Measurements from ENCODE around the gene ADCY2.

The ADCY2 gene

DNA sequence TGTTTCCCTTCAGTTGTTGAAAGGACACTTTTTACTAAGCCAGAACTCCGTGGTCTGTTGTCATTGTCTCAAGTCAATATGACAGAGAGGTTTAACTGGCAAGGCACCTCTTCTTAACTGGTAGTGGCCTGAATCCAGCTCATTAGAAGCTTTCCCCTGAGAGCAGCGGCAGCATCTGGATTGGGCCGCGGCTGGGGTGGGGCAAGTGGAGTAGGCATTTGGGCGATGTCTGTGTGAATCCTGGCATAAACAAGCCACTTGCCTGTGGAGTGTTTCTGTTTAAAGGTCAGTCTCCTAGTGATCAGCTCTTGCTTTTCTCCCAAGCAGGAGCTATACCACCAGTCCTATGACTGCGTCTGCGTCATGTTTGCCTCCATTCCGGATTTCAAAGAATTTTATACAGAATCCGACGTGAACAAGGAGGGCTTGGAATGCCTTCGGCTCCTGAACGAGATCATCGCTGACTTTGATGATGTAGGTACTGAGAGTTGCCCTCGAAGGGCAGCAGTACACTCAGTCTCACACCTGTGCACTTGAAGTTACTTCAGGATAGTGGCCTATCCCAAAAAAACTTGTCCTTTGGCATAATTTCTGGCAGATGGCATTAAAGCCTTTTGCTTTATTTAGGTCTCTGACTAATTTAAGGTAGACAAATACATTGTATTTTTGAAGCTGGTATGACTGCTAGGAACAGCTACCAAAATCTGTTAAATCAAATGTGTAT lies 406.1 kb downstream of the ADCY2 start:
- no peak for DNase-seq

GRCh38 chr5:7802855-7803254 lies 406.9 kb downstream of the ADCY2 start:
- no peak for DNase-seq

- no peak for DNase-seq
These were observed 408.0 kb downstream of the ADCY2 start for GRCh38 chr5:7803937-7804336.

DNA sequence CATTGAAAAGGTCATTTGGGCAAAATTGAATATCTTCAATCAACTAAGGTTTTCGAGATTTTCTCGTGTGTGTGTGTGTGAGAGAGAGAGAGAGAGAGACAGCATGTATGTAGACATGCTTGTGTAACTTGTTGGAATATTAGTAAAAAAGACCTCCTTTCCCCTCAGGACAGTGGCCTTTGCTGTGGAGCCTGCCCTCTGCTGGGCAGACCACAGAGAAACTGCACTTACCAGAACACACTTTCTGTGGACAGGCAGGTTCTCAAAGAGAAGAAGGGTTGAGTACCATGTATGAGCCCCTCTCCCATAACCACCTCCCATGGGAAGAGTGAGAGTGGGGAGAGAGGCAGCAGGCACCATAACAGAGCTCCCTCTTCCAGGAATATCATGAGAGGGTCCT lies 409.4 kb downstream of the ADCY2 start:
- DNase-seq: no peak

DNA sequence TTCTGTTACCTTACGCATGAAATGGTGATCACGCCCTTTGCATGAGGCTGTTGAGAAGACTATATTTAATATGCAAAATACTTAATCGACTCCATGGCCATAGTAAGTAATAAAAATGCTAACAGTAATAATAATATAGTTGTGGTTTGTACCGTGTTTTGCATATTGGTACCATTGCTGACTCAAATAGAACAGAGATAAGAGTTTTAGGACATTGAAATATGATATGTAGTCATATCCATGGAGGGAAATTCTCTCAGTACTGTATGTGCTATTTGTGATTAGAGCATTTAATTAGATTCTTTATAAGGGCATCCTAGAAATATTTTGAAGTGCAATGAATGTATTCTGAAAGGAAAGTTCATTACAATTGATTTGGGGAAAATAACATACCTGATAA lies 413.1 kb downstream of the ADCY2 start:
- DNase-seq: no peak

GRCh38 chr5:7811715-7812114 lies 415.8 kb downstream of the ADCY2 start:
- no peak for DNase-seq

DNA sequence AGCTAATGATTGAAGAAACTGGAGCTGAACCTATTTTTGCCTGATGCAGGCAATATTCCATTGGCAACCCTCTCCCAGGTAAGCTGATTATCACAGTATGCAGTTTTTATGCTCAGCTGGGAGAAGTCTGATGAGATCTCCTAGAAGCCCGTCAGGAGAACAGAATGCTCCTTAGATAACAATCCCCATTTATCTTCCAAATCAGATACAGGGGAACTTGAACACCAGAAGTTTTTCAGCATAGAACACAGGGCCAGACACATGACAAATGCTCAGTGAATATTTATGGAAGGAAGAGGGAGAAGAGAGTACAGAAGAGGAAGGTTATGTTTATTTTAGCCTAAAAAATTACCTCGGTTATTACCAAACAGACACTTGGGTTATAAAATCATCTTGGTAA lies 417.1 kb downstream of the ADCY2 start:
- no peak for DNase-seq

- DNase-seq: no peak
These were observed 417.6 kb downstream of the ADCY2 start for GRCh38 chr5:7813576-7813975.

DNA sequence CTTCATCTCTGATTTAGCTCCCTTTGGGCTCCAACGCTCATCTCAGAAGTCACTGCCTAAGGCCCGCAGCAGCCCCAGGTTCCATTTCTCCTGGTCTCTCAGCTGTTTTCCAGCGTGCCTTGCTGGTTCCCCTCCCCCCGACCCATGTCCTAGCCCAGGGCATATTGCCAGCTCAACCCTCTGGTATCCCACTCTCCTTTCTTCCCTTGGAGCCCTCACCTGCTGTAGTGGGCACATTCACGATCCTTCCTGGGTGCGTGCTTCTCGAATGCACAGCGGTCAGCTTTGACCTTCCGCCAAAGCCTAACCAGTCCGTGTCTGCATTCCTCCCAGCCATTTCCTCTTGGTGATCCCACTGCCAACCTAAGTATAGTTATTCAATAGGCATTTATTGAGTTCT lies 418.9 kb downstream of the ADCY2 start:
- DNase-seq: no peak

DNA sequence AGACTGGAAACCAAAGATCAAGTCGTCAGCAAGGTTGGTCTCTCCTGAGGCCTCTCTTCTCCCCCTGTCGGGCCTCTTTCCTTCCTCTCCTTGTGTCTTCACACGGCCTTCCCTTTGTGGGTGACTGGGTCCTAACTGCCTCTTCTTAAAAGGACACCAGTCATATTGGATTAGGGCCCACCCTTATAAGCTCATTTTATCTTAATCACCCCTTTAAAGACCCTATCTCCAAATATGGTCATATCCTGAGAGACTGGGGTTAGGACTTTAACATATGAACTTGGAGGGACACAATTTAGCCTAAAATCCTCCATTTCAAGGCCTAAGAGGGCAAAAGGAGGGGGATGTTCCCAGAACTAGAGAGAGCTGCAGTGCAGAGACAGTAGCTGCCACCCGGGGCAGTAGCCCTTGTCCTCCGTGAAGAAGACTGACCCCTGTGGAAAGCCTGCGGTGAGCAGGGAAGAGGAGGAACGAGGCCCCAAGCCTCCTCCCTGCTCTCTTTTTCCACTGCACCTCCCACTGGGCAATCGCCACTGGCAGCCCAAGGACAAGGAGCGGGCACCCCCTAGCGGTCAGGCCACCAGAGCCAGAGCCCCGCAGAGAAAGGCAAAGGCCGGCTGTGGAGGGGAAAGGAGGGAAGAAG lies 420.1 kb downstream of the ADCY2 start:
- DNase-seq: peak; percentile 57 to 75

DNA sequence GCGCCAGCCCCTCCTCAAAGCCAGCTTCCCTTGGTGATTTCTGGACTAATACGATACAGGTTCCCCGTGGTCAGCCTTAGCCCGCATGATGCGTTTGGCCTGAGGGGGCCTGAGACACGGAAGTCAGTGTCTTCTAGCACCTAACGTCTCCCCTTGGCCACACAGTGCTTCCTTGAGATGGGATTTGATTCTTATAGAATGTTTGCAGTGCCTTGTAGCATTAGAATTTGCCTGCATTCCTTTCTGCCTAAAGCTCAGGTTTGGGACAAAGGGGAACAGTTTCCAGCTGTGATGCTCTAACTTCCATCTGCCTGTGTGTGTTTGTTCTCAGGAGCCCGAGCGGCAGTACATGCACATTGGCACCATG lies 420.6 kb downstream of the ADCY2 start:
- DNase-seq: no peak

GRCh38 chr5:7822449-7822848 lies 426.5 kb downstream of the ADCY2 start:
- no peak for DNase-seq

GRCh38 chr5:7823594-7823993 lies 427.7 kb downstream of the ADCY2 start:
- DNase-seq: no peak

DNA sequence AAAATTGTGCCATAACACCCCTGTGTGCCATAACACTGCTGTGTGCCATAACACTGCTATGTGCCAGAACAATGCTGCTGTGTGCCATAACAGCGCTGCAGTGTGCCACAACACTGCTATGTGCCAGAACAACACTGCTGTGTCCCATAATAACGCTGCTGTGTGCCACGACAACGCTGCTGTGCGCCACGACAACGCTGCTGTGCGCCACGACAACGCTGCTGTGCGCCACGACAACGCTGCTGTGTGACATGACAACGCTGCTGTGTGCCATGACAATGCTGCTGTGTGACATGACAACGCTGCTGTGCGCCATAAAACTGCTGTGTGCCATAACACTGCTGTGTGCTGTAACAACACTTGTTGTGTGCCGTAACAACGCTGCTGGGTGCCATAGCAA lies 429.1 kb downstream of the ADCY2 start:
- no peak for DNase-seq

DNA sequence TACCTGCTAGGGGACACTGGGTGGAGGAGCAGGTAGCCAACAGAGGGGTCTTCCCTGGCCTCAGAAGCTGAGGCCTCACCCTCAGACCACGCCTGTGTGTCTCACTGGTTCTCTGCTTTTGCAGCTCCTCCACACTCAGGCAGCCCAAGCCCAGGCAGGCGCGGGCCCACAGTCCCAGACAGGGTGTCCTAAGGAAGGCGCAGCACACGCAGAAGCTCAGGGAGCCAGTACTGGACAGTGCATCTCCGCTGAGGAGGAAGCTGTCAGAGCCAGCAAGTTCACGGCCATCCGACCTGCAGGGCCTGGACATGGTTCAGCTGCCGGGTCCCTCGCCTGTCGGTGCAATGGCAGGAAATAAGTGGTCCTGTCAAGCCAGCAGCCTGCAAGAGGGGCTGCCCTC lies 429.7 kb downstream of the ADCY2 start:
- DNase-seq: no peak

DNA sequence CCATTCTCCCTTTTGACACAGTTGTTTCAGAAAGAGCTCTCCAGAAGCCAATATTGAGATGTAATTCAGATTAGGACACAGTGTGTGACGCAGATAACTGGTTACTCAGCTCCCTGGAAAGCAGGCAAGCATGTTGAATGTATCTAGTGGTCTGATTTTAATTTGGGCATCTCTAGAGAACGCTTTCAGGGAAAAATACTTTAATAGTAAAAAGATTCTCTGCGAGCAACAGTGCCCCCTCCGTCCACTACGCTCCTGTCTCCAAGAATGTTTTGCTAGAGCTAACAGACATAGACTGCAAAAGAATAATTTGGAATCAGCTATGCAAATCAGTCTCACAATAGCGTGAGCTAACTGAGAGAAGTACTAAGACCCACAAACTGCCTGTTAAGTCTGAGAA lies 431.7 kb downstream of the ADCY2 start:
- DNase-seq: no peak

- DNase-seq: no peak
These were observed 432.3 kb downstream of the ADCY2 start for GRCh38 chr5:7828269-7828668.

DNA sequence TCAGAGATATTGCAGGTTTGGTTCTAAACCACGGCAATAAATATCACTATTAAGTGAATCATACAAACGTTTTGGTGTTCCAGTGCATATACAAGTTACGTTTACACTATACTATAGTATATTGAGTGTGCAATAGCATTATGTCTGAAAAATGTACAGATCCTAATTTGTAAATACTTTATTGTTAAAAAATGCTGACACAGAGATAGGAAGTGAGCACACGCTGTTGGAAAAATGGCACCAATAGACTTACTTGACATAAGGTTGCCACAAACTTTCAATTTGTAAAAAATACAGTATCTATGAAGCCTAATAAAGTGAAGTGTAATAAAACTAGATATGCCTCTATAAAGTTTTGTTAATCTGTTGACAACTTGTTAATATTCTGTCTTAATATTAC lies 439.0 kb downstream of the ADCY2 start:
- DNase-seq: no peak

DNA sequence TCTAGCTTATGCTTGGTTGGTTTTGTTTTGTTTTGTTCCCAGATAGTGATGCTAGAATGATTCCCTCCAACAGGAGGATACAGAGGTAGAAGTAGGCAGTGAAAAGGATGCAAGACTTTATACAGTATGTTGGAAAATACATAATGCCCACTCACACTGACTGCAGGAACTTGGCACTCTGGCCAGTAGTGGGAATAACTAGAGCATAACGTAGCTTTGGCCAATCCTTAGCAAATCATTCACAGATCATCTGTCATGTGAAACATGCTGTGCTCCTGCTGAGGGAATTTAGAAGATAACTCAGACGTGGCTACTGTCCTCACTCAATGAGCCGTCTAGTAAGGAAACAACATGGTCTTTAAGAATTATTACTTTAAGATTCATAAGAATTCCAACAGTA lies 441.5 kb downstream of the ADCY2 start:
- DNase-seq: no peak

DNA sequence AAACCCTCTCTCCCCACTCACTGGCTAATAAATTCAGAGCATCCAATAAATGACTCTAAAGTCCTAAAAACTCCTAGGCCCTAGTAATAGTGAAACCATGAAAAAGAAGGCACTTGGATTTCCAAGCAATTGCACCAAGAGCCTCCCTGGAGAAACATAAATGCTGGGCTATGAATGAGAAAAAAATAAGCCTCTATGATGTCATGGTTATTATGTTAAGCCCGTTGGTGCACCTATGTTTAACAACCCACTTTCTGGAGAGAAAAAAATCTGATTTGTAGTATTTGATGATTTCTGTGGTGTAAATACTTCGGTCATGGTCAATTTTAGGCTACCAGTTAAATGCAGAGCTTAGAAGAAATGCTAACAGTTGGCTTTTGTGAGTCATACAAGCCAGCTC lies 446.6 kb downstream of the ADCY2 start:
- no peak for DNase-seq

GRCh38 chr5:7844901-7845300 lies 449.0 kb downstream of the ADCY2 start:
- no peak for DNase-seq

DNA sequence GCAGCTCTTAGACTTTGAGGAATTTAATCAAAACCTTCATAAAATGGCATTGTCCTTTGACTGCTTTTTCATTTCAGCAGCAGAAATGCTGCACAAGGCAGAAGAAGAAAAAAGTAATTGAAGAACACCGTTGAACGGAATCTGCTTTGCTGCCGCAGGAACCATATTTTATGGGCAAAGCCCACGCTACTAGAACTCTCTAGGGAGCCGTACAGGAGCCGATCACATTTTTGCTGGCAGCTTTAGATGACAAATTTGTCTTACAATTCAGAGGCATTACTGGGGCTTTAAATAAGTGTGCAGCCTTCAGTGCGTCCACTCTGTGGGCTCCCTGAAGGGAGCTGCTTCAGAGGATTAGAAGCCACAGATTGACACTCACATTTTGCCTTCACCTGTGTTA lies 449.6 kb downstream of the ADCY2 start:
- no peak for DNase-seq

DNA sequence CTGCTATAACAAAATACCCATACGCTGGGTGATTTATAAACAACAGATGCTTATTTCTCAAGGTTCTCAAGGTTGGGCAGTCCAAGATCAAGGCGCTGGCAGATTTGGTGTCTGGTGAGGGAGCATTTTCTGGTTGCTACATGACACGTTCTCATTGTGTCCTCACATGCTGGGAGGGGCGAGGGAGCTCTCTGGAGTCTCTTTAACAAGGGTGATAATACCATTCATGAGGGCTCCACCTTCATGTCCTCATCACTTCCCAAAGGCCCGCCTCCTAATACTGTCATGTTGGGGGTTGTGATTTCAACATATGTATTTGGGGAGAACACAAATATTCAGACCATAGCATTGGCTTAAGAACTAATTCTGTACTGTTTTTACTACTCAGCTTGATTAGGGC lies 450.4 kb downstream of the ADCY2 start:
- no peak for DNase-seq

- no peak for DNase-seq
These were observed 452.4 kb downstream of the ADCY2 start for GRCh38 chr5:7848296-7848695.
